GM12891 (cell line): ENCODE results near the gene TRIM47.

ENCODE experiments used
- POLR2A ChIP-seq: IDR thresholded peaks from 2 replicates; pipeline ENCODE4 v1.6.1; 2011; ENCODE audit warnings: low read depth, low read length, control low read depth
- POLR2AphosphoS5 ChIP-seq: IDR thresholded peaks from 2 replicates; pipeline ENCODE4 v1.6.1; 2011; ENCODE audit warnings: low read depth, low read length, control low read depth
- TAF1 ChIP-seq: IDR thresholded peaks from 2 replicates; pipeline ENCODE4 v1.6.1; 2011; ENCODE audit warnings: low read depth, low read length, control low read depth

DNA sequence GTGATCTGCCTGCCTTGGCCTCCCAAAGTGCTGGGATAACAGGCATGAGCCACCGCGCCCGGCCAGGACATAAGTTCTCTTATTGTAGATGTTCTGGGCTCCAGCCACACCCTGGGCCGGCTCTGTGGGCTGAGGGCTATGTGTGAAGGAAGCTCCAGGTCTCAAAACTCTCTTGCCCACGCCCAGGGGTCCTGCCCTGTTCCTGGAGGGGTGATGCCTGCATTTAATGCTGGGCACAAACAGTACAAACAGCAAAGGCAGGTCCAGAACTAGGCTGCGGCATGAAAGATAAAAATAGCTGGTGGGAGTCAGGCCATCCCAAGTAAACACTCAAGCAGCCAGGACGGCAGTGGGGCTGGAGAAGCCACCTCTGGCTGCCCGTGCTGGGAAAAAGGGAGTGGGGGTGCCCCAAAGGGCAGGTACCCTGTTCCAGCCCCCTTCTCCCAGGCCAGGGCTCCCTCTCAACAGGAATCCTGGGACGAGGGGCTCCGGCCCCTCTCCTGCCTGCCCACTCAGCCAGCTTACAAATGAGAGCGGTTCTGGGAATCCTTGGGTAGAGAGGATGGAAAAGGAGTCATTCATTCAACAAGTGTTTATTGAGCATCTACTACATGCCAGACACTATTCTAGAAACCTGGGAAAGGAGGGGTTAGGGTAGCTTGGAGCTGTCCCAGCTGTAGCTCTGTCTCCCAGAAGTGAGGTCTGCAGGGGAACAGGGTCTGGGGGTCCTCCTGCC, 4.6 kb downstream of the TRIM47 start:
- TF ChIP-seq POLR2A = no peak
- no peak for TF ChIP-seq POLR2AphosphoS5
- TF ChIP-seq TAF1 = no peak
